GM03348 (cell line): Measurements from ENCODE around the gene GALNT13.
A peak's percentile ranks its signal among the peaks of the same experiment; 100 is the strongest.
"Not testable (repeated sequence)": the region's sequence is repeated elsewhere in the genome, so short reads cannot be mapped to it uniquely, and the experiment has no call there.

Experiments
- DNase-seq: peaks from one replicate; pipeline ENCODE4 v3.0.0; 2012; ENCODE audit warnings: low spot score

The GALNT13 gene

GRCh38 chr2:154408786-154409185, 537.1 kb downstream of the GALNT13 start:
- no peak for DNase-seq

- no peak for DNase-seq
Observed at GRCh38 chr2:154422251-154422650, 550.5 kb downstream of the GALNT13 start.

- DNase-seq, result no peak
Observed at GRCh38 chr2:154425994-154426393, 554.3 kb downstream of the GALNT13 start.

GRCh38 chr2:154427453-154427852, 555.7 kb downstream of the GALNT13 start:
- no peak for DNase-seq

- DNase-seq, result no peak
Observed at GRCh38 chr2:154428022-154428421, 556.3 kb downstream of the GALNT13 start.

- DNase-seq, result no peak
Observed at GRCh38 chr2:154433010-154433409, 561.3 kb downstream of the GALNT13 start.

- no peak for DNase-seq
Observed at GRCh38 chr2:154437104-154437503, 565.4 kb downstream of the GALNT13 start.

- DNase-seq, result peak; percentile 4
Observed at GRCh38 chr2:154439156-154439555, 567.4 kb downstream of the GALNT13 start.

- DNase-seq, result no peak
Observed at GRCh38 chr2:154443919-154444318, 572.2 kb downstream of the GALNT13 start.

GRCh38 chr2:154446324-154446723, 574.6 kb downstream of the GALNT13 start:
- DNase-seq, result no peak

GRCh38 chr2:154447727-154448418, 576.2 kb downstream of the GALNT13 start:
- no peak for DNase-seq

GRCh38 chr2:154449951-154450658, 578.4 kb downstream of the GALNT13 start:
- no peak for DNase-seq

GRCh38 chr2:154452471-154452870, 580.7 kb downstream of the GALNT13 start:
- DNase-seq, result no peak

- peak; percentile 23 for DNase-seq
Observed at GRCh38 chr2:154452906-154453493, 581.3 kb downstream of the GALNT13 start.

- peak; percentile 38 for DNase-seq
Observed at GRCh38 chr2:154455166-154455565, 583.4 kb downstream of the GALNT13 start.

- DNase-seq, result peak; percentile 14
Observed at GRCh38 chr2:154455866-154456265, 584.1 kb downstream of the GALNT13 start.

GRCh38 chr2:154457286-154457685, 585.6 kb downstream of the GALNT13 start:
- DNase-seq, result no peak

GRCh38 chr2:154459286-154459685, 587.6 kb downstream of the GALNT13 start:
- DNase-seq, result no peak

- no peak for DNase-seq
Observed at GRCh38 chr2:154462634-154463033, 590.9 kb downstream of the GALNT13 start.

GRCh38 chr2:154466226-154466625, 594.5 kb downstream of the GALNT13 start:
- no peak for DNase-seq

GRCh38 chr2:154470376-154470775, 598.7 kb downstream of the GALNT13 start:
- DNase-seq, result no peak

GRCh38 chr2:154471492-154471891, 599.8 kb downstream of the GALNT13 start:
- not testable (repeated sequence) for DNase-seq

- no peak for DNase-seq
Observed at GRCh38 chr2:154477319-154477718, 605.6 kb downstream of the GALNT13 start.
